MCF 10A (cell line): ENCODE results near the gene CAMK2B. TPM values are rescaled to one million over a fixed set of nuclear protein-coding genes. Genes with fewer than 3 reads are reported as not detected.
"Not testable (repeated sequence)": the region's sequence is repeated elsewhere in the genome, so short reads cannot be mapped to it uniquely, and the experiment has no call there.

Experiments used
- BruUV-seq: library from RNA; stranded (reverse); fragments of 400-500 nt; replicated peaks from 2 replicates; lab custom pipeline; 2021; lab: Mats Ljungman, UMichigan
- CTCF ChIA-PET: fragments of 300-600 bp; sonication (Branson Sonifier 250); formaldehyde crosslinking; extraction: SDS; loops from one replicate; lab custom pipeline; 2021; ENCODE audit warnings: antibody characterized with exemption, inconsistent platforms; lab: Yijun Ruan, JAX
- POLR2A ChIA-PET: fragments of 300-600, 350-650 bp; sonication (Branson Sonifier 250); formaldehyde crosslinking; extraction: SDS; loops from one replicate; lab custom pipeline; 2020; ENCODE audit warnings: antibody characterized with exemption, inconsistent platforms; lab: Yijun Ruan, JAX
- DNase-seq: peaks from one replicate; pipeline ENCODE4 v3.0.0-alpha.2; 2018; ENCODE audit not compliant: unreplicated experiment
- H3K27ac Mint-ChIP-seq: one replicate; pipeline ENCODE4 v1.8.0; 2022; ENCODE audit warnings: mild to moderate bottlenecking, low read depth, mixed read lengths; ENCODE audit not compliant: unreplicated experiment
- H3K27me3 Mint-ChIP-seq: one replicate; pipeline ENCODE4 v1.8.0; 2022; ENCODE audit warnings: mixed read lengths; ENCODE audit not compliant: insufficient read depth, unreplicated experiment
- H3K36me3 Mint-ChIP-seq: one replicate; pipeline ENCODE4 v1.8.0; 2022; ENCODE audit warnings: mild to moderate bottlenecking, moderate library complexity, mixed read lengths; ENCODE audit not compliant: insufficient read depth, unreplicated experiment
- H3K4me1 Mint-ChIP-seq: one replicate; pipeline ENCODE4 v1.8.0; 2022; ENCODE audit warnings: mixed read lengths; ENCODE audit not compliant: insufficient read depth, unreplicated experiment
- H3K4me3 Mint-ChIP-seq: one replicate; pipeline ENCODE4 v1.8.0; 2022; ENCODE audit warnings: mild to moderate bottlenecking, moderate library complexity, mixed read lengths; ENCODE audit not compliant: unreplicated experiment
- H3K9me3 Mint-ChIP-seq: one replicate; pipeline ENCODE4 v1.8.0; 2022; ENCODE audit warnings: mixed read lengths; ENCODE audit not compliant: unreplicated experiment
- intact Hi-C: fragments of 100-400 bp; cut with micrococcal nuclease; formaldehyde crosslinking; loops from 2 replicates; pipeline ENCODE4 v1.14.1; 2022
- total RNA-seq: library from RNA; stranded (reverse); gene quantifications from 2 replicates; pipeline ENCODE4 v1.2.3, GENCODE V29; 2022
- TF ChIP-seq, protein P1 (sequence below): fragments of 200-600 bp; IDR thresholded peaks from one replicate; pipeline ENCODE4 v1.8.0; 2022; ENCODE audit warnings: antibody characterized with exemption, mild to moderate bottlenecking; ENCODE audit not compliant: unreplicated experiment

The CAMK2B gene
- total RNA-seq, 1 experiment from 2014 or later, result 1.8 TPM

DNA sequence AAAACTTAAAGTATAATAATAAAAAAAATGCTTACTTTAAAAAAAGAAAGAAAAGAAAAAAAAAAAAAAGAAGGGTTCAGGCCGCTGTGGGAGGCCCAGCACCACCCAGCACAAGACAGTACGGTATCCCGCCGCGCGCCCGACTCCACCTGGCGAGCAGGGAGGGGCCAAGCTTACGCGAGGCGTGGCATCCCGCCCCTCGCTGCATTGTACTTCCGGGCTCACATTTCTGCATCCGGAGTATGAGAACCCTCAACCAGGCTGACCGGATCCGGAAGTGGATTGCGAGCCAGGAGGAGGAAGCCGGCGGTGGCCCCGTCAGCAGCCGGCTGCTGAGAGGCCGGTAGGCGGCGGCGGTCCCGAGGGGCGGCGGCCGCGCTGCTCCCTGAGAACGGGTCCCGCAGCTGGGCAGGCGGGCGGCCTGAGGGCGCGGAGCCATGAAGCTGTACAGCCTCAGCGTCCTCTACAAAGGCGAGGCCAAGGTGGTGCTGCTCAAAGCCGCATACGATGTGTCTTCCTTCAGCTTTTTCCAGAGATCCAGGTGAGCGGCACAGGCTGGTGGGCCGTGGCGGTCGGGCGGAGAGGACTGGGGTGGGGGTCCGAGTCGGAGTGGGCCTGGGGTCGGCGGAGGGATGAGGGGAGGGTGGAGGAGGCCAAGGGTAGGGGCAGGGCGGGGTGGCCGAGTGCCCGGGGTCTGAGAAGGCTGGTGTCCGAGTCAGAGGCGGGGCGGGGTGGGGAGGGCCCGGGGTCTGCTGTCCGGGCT lies 124.5 kb downstream of the CAMK2B start, which contains the start of gene YKT6:
Gene YKT6, plus strand, starts transcription at position 280 of the 763 bp plus-strand sequence. Its CDS starts 158 bp downstream, at position 438.
- TF ChIP-seq, protein P1, sequence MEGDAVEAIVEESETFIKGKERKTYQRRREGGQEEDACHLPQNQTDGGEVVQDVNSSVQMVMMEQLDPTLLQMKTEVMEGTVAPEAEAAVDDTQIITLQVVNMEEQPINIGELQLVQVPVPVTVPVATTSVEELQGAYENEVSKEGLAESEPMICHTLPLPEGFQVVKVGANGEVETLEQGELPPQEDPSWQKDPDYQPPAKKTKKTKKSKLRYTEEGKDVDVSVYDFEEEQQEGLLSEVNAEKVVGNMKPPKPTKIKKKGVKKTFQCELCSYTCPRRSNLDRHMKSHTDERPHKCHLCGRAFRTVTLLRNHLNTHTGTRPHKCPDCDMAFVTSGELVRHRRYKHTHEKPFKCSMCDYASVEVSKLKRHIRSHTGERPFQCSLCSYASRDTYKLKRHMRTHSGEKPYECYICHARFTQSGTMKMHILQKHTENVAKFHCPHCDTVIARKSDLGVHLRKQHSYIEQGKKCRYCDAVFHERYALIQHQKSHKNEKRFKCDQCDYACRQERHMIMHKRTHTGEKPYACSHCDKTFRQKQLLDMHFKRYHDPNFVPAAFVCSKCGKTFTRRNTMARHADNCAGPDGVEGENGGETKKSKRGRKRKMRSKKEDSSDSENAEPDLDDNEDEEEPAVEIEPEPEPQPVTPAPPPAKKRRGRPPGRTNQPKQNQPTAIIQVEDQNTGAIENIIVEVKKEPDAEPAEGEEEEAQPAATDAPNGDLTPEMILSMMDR, result peak; percentile 46
- Mint-ChIP-seq H3K27me3 (no peaks in the 10 kb centered on the region), H3K4me1 (peaks cover 22% of the 10 kb centered on the region), H3K27ac (peak within 1 kb of the TSS; percentile 75), H3K36me3 (peaks cover 15% of the 10 kb centered on the region), H3K4me3 (peak within 1 kb of the TSS; percentile 78), H3K9me3 (no peaks in the 10 kb centered on the region)
- intact Hi-C loops, result loop anchor here (1.0 to 5.0 kb wide), 2 partner anchors 79 to 129 kb away; partner anchors contain the start of gene POLD2
- ChIA-PET POLR2A (interaction anchor here (0.6 to 2.4 kb wide), 17 partner anchors 10 to 406 kb away, joined by 3 to 14 read pairs (median 4); partner anchors contain the start of genes DBNL, DDX56, NUDCD3 and OGDH), CTCF (interaction anchor here (0.6 to 2.9 kb wide), 7 partner anchors 10 to 181 kb away, joined by 3 to 12 read pairs (median 5); no protein-coding TSS in a partner anchor)
- DNase-seq, result peak; percentile 97
- BruUV-seq, result no TSS peak

DNA sequence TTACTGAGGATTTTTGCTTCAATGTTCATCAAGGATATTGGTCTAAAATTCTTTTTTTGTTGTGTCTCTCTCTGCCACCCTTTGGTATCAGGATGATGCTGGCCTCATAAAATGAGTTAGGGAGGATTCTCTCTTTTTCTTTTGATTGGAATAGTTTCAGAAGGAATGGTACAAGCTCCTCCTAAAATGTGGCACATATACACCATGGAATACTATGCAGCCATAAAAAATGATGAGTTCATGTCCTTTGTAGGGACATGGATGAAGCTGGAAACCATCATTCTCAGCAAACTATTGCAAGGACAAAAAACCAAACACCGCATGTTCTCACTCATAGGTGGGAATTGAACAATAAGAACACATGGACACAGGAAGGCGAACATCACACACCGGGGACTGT lies 125.2 kb downstream of the CAMK2B start:
- Mint-ChIP-seq H3K4me1 (peaks cover 17% of the 10 kb centered on the region), H3K4me3 (peak overlapping the region; percentile 78)
- BruUV-seq, H3K27ac Mint-ChIP-seq, DNase-seq, H3K36me3 Mint-ChIP-seq, H3K27me3 Mint-ChIP-seq, H3K9me3 Mint-ChIP-seq: not testable (repeated sequence)
- POLR2A ChIA-PET, result interaction anchor here (0.9 to 2.4 kb wide), 10 partner anchors 11 to 406 kb away, joined by 3 to 14 read pairs (median 4); partner anchors contain the start of genes DDX56, NUDCD3, OGDH and POLD2
- CTCF ChIA-PET, result interaction anchor here (0.9 to 1.8 kb wide), 2 partner anchors 15 to 127 kb away, joined by 3 to 7 read pairs; no protein-coding TSS in a partner anchor
- intact Hi-C loops, result loop anchor here (1.0 to 5.0 kb wide), 2 partner anchors 78 to 128 kb away; partner anchors contain the start of gene POLD2

DNA sequence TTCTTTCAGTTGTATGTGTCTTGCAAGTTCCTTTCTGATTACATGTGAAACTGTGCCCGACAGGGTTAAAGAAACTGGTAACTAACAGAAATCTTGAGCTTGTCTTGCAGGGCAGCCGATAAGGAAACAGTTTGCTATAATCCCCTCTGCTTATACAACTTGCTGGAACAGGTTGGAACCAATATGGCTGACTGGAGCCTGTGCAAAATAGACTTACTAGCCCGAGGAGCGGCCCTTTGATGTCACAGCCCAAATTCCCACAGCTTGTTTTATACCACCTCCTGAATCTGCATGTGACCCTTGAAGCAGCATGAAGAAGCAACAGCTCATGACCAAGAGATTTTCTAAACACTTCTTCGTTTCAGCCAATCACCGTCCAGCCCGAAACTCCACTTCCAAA lies 127.9 kb downstream of the CAMK2B start:
- Mint-ChIP-seq H3K9me3 (no peaks in the 10 kb centered on the region), H3K27ac (no peak overlapping the region), H3K36me3 (no peaks in the 10 kb centered on the region), H3K27me3 (no peaks in the 10 kb centered on the region), H3K4me3 (no peak overlapping the region), H3K4me1 (peaks cover 12% of the 10 kb centered on the region)
- TF ChIP-seq, protein P1, result no peak
- no TSS peak for BruUV-seq
- POLR2A ChIA-PET, result no interaction called here
- CTCF ChIA-PET, result interaction anchor here (0.6 to 1.2 kb wide), 3 partner anchors 116 to 278 kb away, joined by 3 to 8 read pairs (median 4); no protein-coding TSS in a partner anchor
- no peak for DNase-seq
- intact Hi-C loops, result no loop called here

GRCh38 chr7:44196450-44196872 lies 128.9 kb downstream of the CAMK2B start:
- ChIA-PET CTCF (interaction anchor here (0.7 to 1.8 kb wide), 8 partner anchors 14 to 279 kb away, joined by 3 to 8 read pairs (median 4); no protein-coding TSS in a partner anchor), POLR2A (no interaction called here)
- no peaks in the 10 kb centered on the region for H3K9me3 Mint-ChIP-seq
- H3K27me3 Mint-ChIP-seq, result no peaks in the 10 kb centered on the region
- no peaks in the 10 kb centered on the region for H3K36me3 Mint-ChIP-seq
- TF ChIP-seq, protein P1, result peak; percentile 63
- intact Hi-C loops, result loop anchor here (1.0 kb wide), 1 partner anchor 124 kb away; no protein-coding TSS in a partner anchor
- no peak overlapping the region for H3K27ac Mint-ChIP-seq
- H3K4me3 Mint-ChIP-seq, result no peak overlapping the region
- peak; percentile 71 for DNase-seq
- peaks cover 7% of the 10 kb centered on the region for H3K4me1 Mint-ChIP-seq
- BruUV-seq, result no TSS peak
